Lower leg skin (tissue), 3 donors: ENCODE results near the gene TBC1D10B.
"Not testable (repeated sequence)": the region's sequence is repeated elsewhere in the genome, so short reads cannot be mapped to it uniquely, and the experiment has no call there.

Experiments used
- CTCF ChIP-seq, 3 donors: fragments of 450-650 bp; IDR thresholded peaks; one replicate each; pipeline ENCODE4 v1.5.1; 2016; ENCODE audit warnings: antibody characterized with exemption in 3 of 3, mild to moderate bottlenecking in 3 of 3, moderate library complexity in 2 of 3
- POLR2A ChIP-seq, 2 donors: fragments of 450-650 bp; IDR thresholded peaks; one replicate each; pipeline ENCODE4 v1.6.1; 2016 to 2017; ENCODE audit warnings: antibody characterized with exemption in 2 of 2, mild to moderate bottlenecking in 1 of 2, moderate library complexity in 1 of 2

- not testable (repeated sequence) for TF ChIP-seq CTCF, POLR2A (IDR thresholded peaks at IDR 0.05)
Observed at GRCh38 chr16:30324220-30324619, 46.1 kb downstream of the TBC1D10B start.
